SK-N-SH treated with all-trans-retinoic acid at 6 μM for 48 hours (cell line): ENCODE results near the gene OBSCN.

Experiments
- ATAC-seq: fragments of 200-7000 bp; cut with Tn5 transposase; 3 replicates; pipeline ENCODE4 v1.9.1; 2020; ENCODE audit warnings: mild to moderate bottlenecking, moderate library complexity
- ARNTL ChIP-seq: fragments of 450-650 bp; formaldehyde crosslinking; IDR thresholded peaks from 2 replicates; pipeline ENCODE4 v1.5.0; 2020; ENCODE audit warnings: low read depth, mild to moderate bottlenecking, moderate library complexity, borderline replicate concordance
- BACH2 ChIP-seq: fragments of 250-450 bp; sonication (Bioruptor Pico); IDR thresholded peaks from 2 replicates; pipeline ENCODE4 v1.9.0; 2021; ENCODE audit warnings: mild to moderate bottlenecking, borderline replicate concordance
- CREB5 ChIP-seq: fragments of 250-450 bp; sonication (Bioruptor Pico); IDR thresholded peaks from 2 replicates; pipeline ENCODE4 v1.5.1; 2020; ENCODE audit warnings: low read depth, mild to moderate bottlenecking, moderate library complexity
- CSDC2 ChIP-seq: fragments of 250-450 bp; sonication (Bioruptor Pico); IDR thresholded peaks from 2 replicates; pipeline ENCODE4 v1.5.0; 2020; ENCODE audit warnings: mild to moderate bottlenecking, moderate library complexity
- CSRNP3 ChIP-seq: fragments of 250-450 bp; sonication (Bioruptor Pico); IDR thresholded peaks from 2 replicates; pipeline ENCODE4 v1.5.1; 2021; ENCODE audit warnings: mild to moderate bottlenecking, moderate library complexity
- ESRRG ChIP-seq: fragments of 250-450 bp; sonication (Bioruptor Pico); IDR thresholded peaks from 2 replicates; pipeline ENCODE4 v1.6.1; 2021; ENCODE audit warnings: mild to moderate bottlenecking
- GLIS3 ChIP-seq: fragments of 250-450 bp; sonication (Bioruptor Pico); IDR thresholded peaks from 2 replicates; pipeline ENCODE4 v1.5.0; 2020; ENCODE audit warnings: mild to moderate bottlenecking, moderate library complexity
- ISL1 ChIP-seq: fragments of 250-450 bp; sonication (Bioruptor Pico); IDR thresholded peaks from 2 replicates; pipeline ENCODE4 v2.1.2; 2022; ENCODE audit warnings: mild to moderate bottlenecking, moderate library complexity
- OSR1 ChIP-seq: fragments of 250-450 bp; sonication (Bioruptor Pico); IDR thresholded peaks from 2 replicates; pipeline ENCODE4 v1.8.0; 2022; ENCODE audit warnings: moderate library complexity, mild to moderate bottlenecking, inconsistent platforms
- POU6F1 ChIP-seq: fragments of 250-450 bp; sonication (Bioruptor Pico); IDR thresholded peaks from 2 replicates; pipeline ENCODE4 v1.8.0; 2021; ENCODE audit warnings: low read depth, mild to moderate bottlenecking, moderate library complexity, borderline replicate concordance
- PPARA ChIP-seq: fragments of 250-450 bp; sonication (Bioruptor Pico); IDR thresholded peaks from 2 replicates; pipeline ENCODE4 v1.5.0; 2020; ENCODE audit warnings: mild to moderate bottlenecking, borderline replicate concordance
- RARB ChIP-seq: fragments of 250-450 bp; sonication (Bioruptor Pico); IDR thresholded peaks from 2 replicates; pipeline ENCODE4 v1.8.0; 2021; ENCODE audit warnings: mild to moderate bottlenecking, moderate library complexity
- SNAI2 ChIP-seq: fragments of 250-450 bp; sonication (Bioruptor Pico); IDR thresholded peaks from 2 replicates; pipeline ENCODE4 v1.5.0; 2020; ENCODE audit warnings: mild to moderate bottlenecking, moderate library complexity
- TCF4 ChIP-seq: fragments of 250-450 bp; sonication (Bioruptor Pico); IDR thresholded peaks from 2 replicates; pipeline ENCODE4 v1.8.0; 2021; ENCODE audit warnings: mild to moderate bottlenecking, moderate library complexity, borderline replicate concordance
- TOX ChIP-seq: fragments of 250-450 bp; sonication (Bioruptor Pico); IDR thresholded peaks from 2 replicates; pipeline ENCODE4 v1.8.0; 2021; ENCODE audit warnings: mild to moderate bottlenecking, moderate library complexity, borderline replicate concordance
- TSHZ2 ChIP-seq: fragments of 250-450 bp; sonication (Bioruptor Pico); IDR thresholded peaks from 2 replicates; pipeline ENCODE4 v1.5.0; 2020; ENCODE audit warnings: mild to moderate bottlenecking, moderate library complexity
- ZC3H10 ChIP-seq: fragments of 250-450 bp; sonication (Bioruptor Pico); IDR thresholded peaks from 2 replicates; pipeline ENCODE4 v1.5.1; 2021; ENCODE audit warnings: mild to moderate bottlenecking, moderate library complexity
- ZFP3 ChIP-seq: fragments of 250-450 bp; sonication (Bioruptor Pico); IDR thresholded peaks from 2 replicates; pipeline ENCODE4 v1.5.0; 2020; ENCODE audit warnings: mild to moderate bottlenecking, moderate library complexity
- ZFP30 ChIP-seq: fragments of 450-650 bp; formaldehyde crosslinking; IDR thresholded peaks from 2 replicates; pipeline ENCODE4 v1.5.0; 2022; ENCODE audit warnings: mild to moderate bottlenecking, moderate library complexity
- ZNF565 ChIP-seq: fragments of 450-650 bp; formaldehyde crosslinking; conservative IDR thresholded peaks from 2 replicates; pipeline ENCODE4 v1.5.0; 2020; ENCODE audit warnings: low read depth, mild to moderate bottlenecking, moderate library complexity
- ZNF8 ChIP-seq: fragments of 450-650 bp; formaldehyde crosslinking; IDR thresholded peaks from 2 replicates; pipeline ENCODE4 v1.5.0; 2020; ENCODE audit warnings: mild to moderate bottlenecking, moderate library complexity

The OBSCN gene

GRCh38 chr1:228166170-228166936, 41.5 kb upstream of the OBSCN start:
- ATAC-seq = peak; percentile 82
- no peak for TF ChIP-seq TCF4 (CRISPR knock-in tag)
- TF ChIP-seq POU6F1 (CRISPR knock-in tag) = peak; percentile 19; the same call in 1 of the 2 replicates
- no peak for TF ChIP-seq ZFP30 (CRISPR knock-in tag)
- TF ChIP-seq CREB5 (CRISPR knock-in tag) = no peak
- no peak for TF ChIP-seq SNAI2
- no peak for TF ChIP-seq ZFP3
- TF ChIP-seq TSHZ2 (CRISPR knock-in tag) = no peak
- no peak for TF ChIP-seq ZNF8
- TF ChIP-seq, all 23 proteins: peak for 1

- no peak for ATAC-seq
- TF ChIP-seq RARB (CRISPR knock-in tag) (no peak), ZC3H10 (CRISPR knock-in tag) (no peak), GLIS3 (CRISPR knock-in tag) (no peak), ZFP3 (no peak), ARNTL (no peak), BACH2 (CRISPR knock-in tag) (no peak), CSDC2 (no peak), TCF4 (CRISPR knock-in tag) (no peak), CREB5 (CRISPR knock-in tag) (no peak), TSHZ2 (CRISPR knock-in tag) (no peak), TOX (CRISPR knock-in tag) (no peak), OSR1 (CRISPR knock-in tag) (no peak)
Observed at GRCh38 chr1:228168563-228169270, 39.1 kb upstream of the OBSCN start.

- TF ChIP-seq CSRNP3 (no peak), ESRRG (no peak), SNAI2 (no peak), RARB (CRISPR knock-in tag) (no peak), TOX (CRISPR knock-in tag) (no peak), PPARA (CRISPR knock-in tag) (no peak), ARNTL (no peak), CSDC2 (no peak), ZFP3 (no peak), ZNF565 (CRISPR knock-in tag) (no peak), ISL1 (CRISPR knock-in tag) (no peak), CREB5 (CRISPR knock-in tag) (no peak)
- TF ChIP-seq, all 23 proteins: peak for 0
- ATAC-seq = no peak
Observed at GRCh38 chr1:228169345-228169744, 38.5 kb upstream of the OBSCN start.
